GM06990 (cell line): ENCODE data around the gene PPM1J.
"Not testable (repeated sequence)": the region's sequence is repeated elsewhere in the genome, so short reads cannot be mapped to it uniquely, and the experiment has no call there.

Experiments
- DNase-seq: peaks from one replicate; pipeline ENCODE4 v3.0.0-alpha.2; 2011; ENCODE audit not compliant: insufficient read length; ENCODE audit errors: extremely low read depth
- H3K27me3 ChIP-seq: replicated peaks from 2 replicates; pipeline ENCODE4 v1.6.0; 2011; ENCODE audit warnings: low read length; ENCODE audit not compliant: control insufficient read depth, insufficient read depth
- H3K36me3 ChIP-seq: 2 replicates; pipeline ENCODE4 v1.5.1; 2011; ENCODE audit warnings: low read length; ENCODE audit not compliant: control insufficient read depth, insufficient read depth
- H3K4me3 ChIP-seq: replicated peaks from 2 replicates; pipeline ENCODE4 v1.5.1; 2011; ENCODE audit warnings: low read depth, mild to moderate bottlenecking, control low read depth, low read length
- CTCF ChIP-seq: IDR thresholded peaks from 2 replicates; pipeline ENCODE4 v1.5.1; 2011; ENCODE audit warnings: low read length, control low read depth, mild to moderate bottlenecking, inconsistent platforms; ENCODE audit not compliant: insufficient read depth, poor library complexity, severe bottlenecking

Gene PPM1J

GRCh38 chr1:112735752-112736151, 20.6 kb upstream of the PPM1J start:
- H3K36me3 ChIP-seq, result no peaks in the 10 kb centered on the region
- H3K4me3 ChIP-seq, result no peak overlapping the region
- no peak for TF ChIP-seq CTCF
- peaks cover 2% of the 10 kb centered on the region; the same call in 1 of the 2 replicates for H3K27me3 ChIP-seq
- DNase-seq, result no peak

- Histone ChIP-seq H3K36me3 (no peaks in the 10 kb centered on the region), H3K4me3 (no peak overlapping the region), H3K27me3 (peaks cover 2% of the 10 kb centered on the region; the same call in 1 of the 2 replicates)
- no peak for TF ChIP-seq CTCF
- no peak for DNase-seq
Observed at GRCh38 chr1:112731451-112731850, 16.3 kb upstream of the PPM1J start.

- no peak for TF ChIP-seq CTCF
- Histone ChIP-seq H3K36me3 (no peaks in the 10 kb centered on the region), H3K27me3 (peaks cover 2% of the 10 kb centered on the region; the same call in 1 of the 2 replicates), H3K4me3 (no peak overlapping the region)
- DNase-seq, result no peak
Observed at GRCh38 chr1:112729909-112730308, 14.8 kb upstream of the PPM1J start.

GRCh38 chr1:112729011-112729410, 13.9 kb upstream of the PPM1J start:
- not testable (repeated sequence) for DNase-seq, H3K27me3 ChIP-seq, H3K36me3 ChIP-seq, H3K4me3 ChIP-seq

- DNase-seq, H3K36me3 ChIP-seq, H3K4me3 ChIP-seq, H3K27me3 ChIP-seq: not testable (repeated sequence)
Observed at GRCh38 chr1:112728306-112728971, 13.3 kb upstream of the PPM1J start.

- no peak for TF ChIP-seq CTCF
- peaks cover 1% of the 10 kb centered on the region; the same call in 1 of the 2 replicates for H3K27me3 ChIP-seq
- no peak for DNase-seq
- H3K36me3 ChIP-seq, result no peaks in the 10 kb centered on the region
- H3K4me3 ChIP-seq, result no peak overlapping the region
Observed at GRCh38 chr1:112727716-112728115, 12.6 kb upstream of the PPM1J start.

- not testable (repeated sequence) for H3K27me3 ChIP-seq, H3K4me3 ChIP-seq, H3K36me3 ChIP-seq, DNase-seq
Observed at GRCh38 chr1:112724240-112724639, 9.1 kb upstream of the PPM1J start.
